HG02885 (cell line): Measurements from ENCODE around the gene PSMB3.
A peak's percentile ranks its signal among the peaks of the same experiment; 100 is the strongest.
"Not testable (repeated sequence)": the region's sequence is repeated elsewhere in the genome, so short reads cannot be mapped to it uniquely, and the experiment has no call there.

Experiments
- ATAC-seq: cut with Tn5 transposase; IDR thresholded peaks from one replicate; pipeline ENCODE4 v1.9.1; 2021; ENCODE audit warnings: mild to moderate bottlenecking; ENCODE audit not compliant: unreplicated experiment, poor library complexity

PSMB3 gene

DNA sequence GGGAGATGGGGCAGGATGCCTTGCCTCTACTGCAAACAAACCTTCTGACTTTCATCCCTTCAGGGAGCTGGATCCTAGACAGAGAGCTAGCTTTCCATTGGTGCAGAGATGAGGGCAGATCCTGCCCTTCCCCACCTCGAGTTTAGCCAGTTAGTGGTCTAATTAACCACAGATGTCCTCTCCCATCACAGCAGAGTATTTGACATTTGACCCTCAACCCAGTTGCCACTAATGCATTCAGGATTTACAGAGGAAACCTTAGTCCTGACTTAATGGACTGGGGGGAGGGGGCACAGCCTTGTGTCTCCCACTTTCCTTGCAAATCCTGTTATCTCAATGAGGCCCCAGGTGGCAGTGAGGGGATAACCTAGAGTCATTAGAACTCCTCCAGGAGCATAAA lies 36.6 kb downstream of the PSMB3 start:
- no peak for ATAC-seq

- not testable (repeated sequence) for ATAC-seq
Observed at GRCh38 chr17:38790148-38790707, 37.7 kb downstream of the PSMB3 start.

DNA sequence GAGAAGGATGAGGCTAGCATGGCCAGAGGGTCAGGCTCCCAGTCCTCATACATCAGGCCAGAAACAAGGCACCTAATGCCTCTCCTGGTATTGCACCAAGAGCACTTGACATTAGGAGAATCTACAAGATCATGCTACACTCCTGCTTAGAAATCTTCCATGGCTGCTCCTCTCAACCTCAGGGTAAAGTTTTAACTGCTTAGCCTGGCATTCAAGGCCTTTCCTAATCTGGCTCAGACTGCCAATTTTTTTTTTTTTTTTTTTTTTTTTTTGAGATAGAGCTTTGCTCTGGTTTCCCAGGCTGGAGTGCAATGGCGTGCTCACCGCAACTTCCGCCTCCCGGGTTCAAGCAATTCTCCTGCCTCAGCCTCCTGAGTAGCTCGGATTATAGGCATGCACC lies 38.6 kb downstream of the PSMB3 start:
- ATAC-seq = no peak

DNA sequence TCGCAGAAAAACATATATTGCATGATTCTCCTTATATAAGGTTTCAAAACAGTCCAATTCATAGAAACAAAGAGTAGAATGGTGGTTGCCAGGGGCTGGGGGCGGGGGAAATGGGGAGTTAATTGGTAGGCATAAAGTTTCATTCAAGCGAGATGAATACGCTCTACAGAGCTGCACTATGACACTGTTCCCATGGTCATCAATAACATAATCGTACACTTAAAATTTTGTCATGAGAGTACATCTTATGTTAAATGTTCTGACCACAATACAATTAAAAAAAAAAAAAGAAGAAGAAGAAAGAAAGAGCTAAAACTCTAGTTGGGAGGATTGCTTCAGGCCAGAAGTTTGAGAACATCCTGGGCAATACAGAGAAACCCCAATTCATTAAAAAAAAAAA lies 41.7 kb downstream of the PSMB3 start:
- no peak for ATAC-seq

- ATAC-seq = no peak
Observed at GRCh38 chr17:38796451-38797157, 44.1 kb downstream of the PSMB3 start.

DNA sequence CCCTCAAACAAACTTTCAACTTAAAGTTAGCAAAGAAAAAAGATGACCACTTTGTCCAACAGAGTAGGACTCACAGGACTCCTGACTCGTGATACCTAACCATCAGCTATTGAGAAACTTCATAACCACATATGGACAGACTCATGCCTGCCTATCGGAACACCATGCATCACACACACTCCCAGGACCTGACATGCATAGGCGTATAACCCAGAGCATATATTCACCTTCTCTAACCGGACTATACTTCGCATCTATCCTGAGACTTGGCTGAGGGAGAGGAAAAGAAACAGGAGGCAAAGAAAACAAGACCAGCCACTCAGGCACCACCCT lies 44.6 kb downstream of the PSMB3 start:
- no peak for ATAC-seq

DNA sequence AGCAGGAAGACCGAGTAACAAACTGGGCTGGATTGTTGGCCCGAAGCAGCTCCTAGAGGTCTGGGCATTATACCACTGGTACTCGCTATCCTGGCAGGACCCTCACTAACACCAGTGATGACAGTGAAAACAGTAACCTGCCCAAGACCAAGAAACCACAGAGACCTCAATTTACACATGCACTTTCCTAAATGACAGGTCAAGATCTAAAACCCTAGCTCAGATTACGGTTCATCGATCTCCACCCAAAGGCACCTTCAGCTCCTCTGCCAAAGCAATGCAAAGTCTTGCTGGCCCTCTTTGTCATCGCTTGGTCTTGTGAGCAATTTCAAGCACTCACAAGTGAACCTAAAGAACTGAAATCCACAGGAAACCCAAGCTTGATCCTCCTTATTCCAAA lies 45.3 kb downstream of the PSMB3 start:
- ATAC-seq = no peak

GRCh38 chr17:38798614-38799500 lies 46.3 kb downstream of the PSMB3 start:
- ATAC-seq = peak; percentile 22

DNA sequence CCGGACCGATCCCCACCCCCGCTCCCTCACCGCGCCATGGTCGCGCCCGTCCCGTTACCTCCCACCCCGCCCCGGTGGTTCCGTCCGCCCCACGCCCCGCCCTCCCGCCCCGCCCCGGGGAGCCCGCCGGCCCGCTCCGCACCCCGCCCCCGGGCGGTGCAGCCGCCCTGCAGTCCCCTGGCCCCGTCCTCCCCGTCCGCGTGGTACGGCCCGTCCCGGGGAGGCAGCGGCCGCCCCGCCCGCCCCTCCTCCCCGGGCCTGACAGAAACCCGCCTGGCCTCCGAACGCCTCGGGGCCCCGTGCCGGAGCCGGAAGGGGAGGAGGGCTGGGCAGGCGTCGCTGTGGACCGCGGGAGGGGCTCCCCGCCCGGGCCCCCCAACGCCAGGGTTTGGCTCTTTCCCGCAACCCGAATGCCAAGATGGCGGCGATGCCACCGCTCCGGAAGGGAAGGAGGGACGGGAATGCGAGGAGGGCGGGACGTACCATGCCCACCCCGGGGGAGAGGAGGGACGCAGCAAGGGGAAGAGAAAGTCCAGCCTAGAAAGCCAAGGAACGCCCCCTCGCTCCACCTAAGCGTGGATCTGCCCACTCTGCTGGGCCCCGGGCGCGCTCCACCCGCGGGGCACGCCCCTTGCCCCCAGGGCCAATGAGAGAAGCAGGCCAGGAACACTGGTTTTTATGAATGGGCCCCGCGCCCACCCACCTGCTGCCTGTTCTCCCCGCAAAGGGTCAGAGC lies 47.1 kb downstream of the PSMB3 start, which contains the start of gene PIP4K2B:
Gene PIP4K2B (minus strand): TSS at position 56 of the 736 bp plus-strand sequence. CDS start 132 bp downstream, outside the sequence.
- ATAC-seq = peak; percentile 82

GRCh38 chr17:38800237-38800760 lies 47.8 kb downstream of the PSMB3 start:
- no peak for ATAC-seq

- no peak for ATAC-seq
Observed at GRCh38 chr17:38809828-38810227, 57.3 kb downstream of the PSMB3 start.
